Tibial nerve (tissue), 4 donors: ENCODE results near the gene NFATC3. TPM values are rescaled to one million over a fixed set of nuclear protein-coding genes. Genes with fewer than 3 reads are reported as not detected.
A peak's percentile ranks its signal among the peaks of the same experiment; 100 is the strongest.

Experiments used
- DNase-seq, 2 donors: peaks; one replicate each; pipeline ENCODE4 v3.0.0-alpha.2; 2019; ENCODE audit warnings: low spot score in 2 of 2
- H3K27ac ChIP-seq, 4 donors: fragments of 200-600 bp; sonication (generic) in 3 of 4; one replicate each; pipeline ENCODE4 v1.5.1; 2017 to 2019; ENCODE audit warnings: mild to moderate bottlenecking in 1 of 4
- H3K27me3 ChIP-seq, 2 donors: fragments of 200-600 bp; sonication (generic) in 1 of 2; one replicate each; pipeline versions ENCODE4 v1.5.1 to v1.6.0; 2017 to 2019
- H3K36me3 ChIP-seq, 3 donors: fragments of 200-600 bp; sonication (generic); one replicate each; pipeline ENCODE4 v1.5.1; 2018 to 2019
- H3K4me1 ChIP-seq, 4 donors: fragments of 200-600 bp; sonication (generic) in 3 of 4; one replicate each; pipeline ENCODE4 v1.5.1; 2017 to 2019
- H3K4me3 ChIP-seq, 4 donors: fragments of 200-600 bp; sonication (generic) in 3 of 4; one replicate each; pipeline ENCODE4 v1.5.1; 2017 to 2019; ENCODE audit warnings: mild to moderate bottlenecking in 1 of 4, moderate library complexity in 1 of 4
- H3K9me3 ChIP-seq, 4 donors: fragments of 200-600 bp; sonication (generic) in 3 of 4; one replicate each; pipeline ENCODE4 v1.5.1; 2017 to 2019
- EP300 ChIP-seq, 2 donors: sonication (generic); formaldehyde crosslinking; IDR thresholded peaks; one replicate each; pipeline ENCODE4 v1.6.1; 2017; ENCODE audit warnings: antibody characterized with exemption in 2 of 2, mild to moderate bottlenecking in 1 of 2
- POLR2A ChIP-seq, 2 donors: fragments of 450-650 bp; IDR thresholded peaks; one replicate each; pipeline ENCODE4 v1.6.1; 2017; ENCODE audit warnings: antibody characterized with exemption in 2 of 2, mild to moderate bottlenecking in 2 of 2, moderate library complexity in 2 of 2
- WGBS, 2 donors: methylation state at CpG; one replicate each; pipeline ENCODE4 v1.1.5; 2018; 5-methylcytosine and 5-hydroxymethylcytosine counted together
- total RNA-seq, 4 donors: library from RNA; depleted of rRNA; stranded (reverse); fragments of >200 nt; gene quantifications; one replicate each; pipeline ENCODE4 v1.1.0, GENCODE V29; 2016
- TF ChIP-seq, protein P1 (sequence below), 5 experiments: fragments of 200-600 bp in 3 of 5; fragments of 450-650 bp in 2 of 5; sonication (generic) in 3 of 5; IDR thresholded peaks; one replicate each; pipeline ENCODE4 v1.5.1; 2016 to 2019; ENCODE audit warnings: antibody characterized with exemption in 5 of 5, mild to moderate bottlenecking in 3 of 5, moderate library complexity in 2 of 5

Gene NFATC3
- 100 to 1,000 TPM in 2 of 4 donors, 10 to 100 TPM in 2; 81.4 to 105 (median 97.1) TPM for total RNA-seq

DNA sequence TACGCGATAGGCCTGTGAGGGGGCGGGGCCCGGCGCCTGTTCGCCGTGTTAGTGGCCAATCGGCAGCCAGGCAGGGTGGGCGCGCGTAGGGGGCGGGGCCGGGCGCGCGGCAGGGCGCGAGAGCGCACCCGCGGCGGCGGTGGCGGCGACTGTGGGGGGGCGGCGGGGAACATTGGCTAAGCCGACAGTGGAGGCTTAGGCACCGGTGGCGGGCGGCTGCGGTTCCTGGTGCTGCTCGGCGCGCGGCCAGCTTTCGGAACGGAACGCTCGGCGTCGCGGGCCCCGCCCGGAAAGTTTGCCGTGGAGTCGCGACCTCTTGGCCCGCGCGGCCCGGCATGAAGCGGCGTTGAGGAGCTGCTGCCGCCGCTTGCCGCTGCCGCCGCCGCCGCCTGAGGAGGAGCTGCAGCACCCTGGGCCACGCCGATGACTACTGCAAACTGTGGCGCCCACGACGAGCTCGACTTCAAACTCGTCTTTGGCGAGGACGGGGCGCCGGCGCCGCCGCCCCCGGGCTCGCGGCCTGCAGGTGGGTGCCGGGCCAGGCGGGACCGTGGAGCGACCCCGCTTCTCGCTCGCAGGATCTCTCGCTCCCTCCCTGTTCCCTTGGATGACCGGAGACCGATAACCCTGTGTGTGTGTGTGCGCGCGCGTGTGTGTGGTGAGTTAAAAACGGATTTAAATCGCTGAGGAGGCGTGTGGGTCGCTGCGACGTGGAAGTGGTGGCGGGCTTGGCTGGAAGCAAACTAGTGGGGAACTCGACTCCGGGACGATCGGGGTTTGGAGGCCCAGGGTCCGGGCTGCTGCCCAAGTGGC, at the start of gene NFATC3:
Gene NFATC3, plus strand, starts transcription at position 112 of the 813 bp plus-strand sequence. Its CDS starts 312 bp downstream, at position 424.
- H3K9me3 ChIP-seq: no peaks in the 10 kb centered on the region
- peak; percentile 94 to 97 for DNase-seq
- peak within 1 kb of the TSS; percentile 76 to 97 (median 92) for H3K4me3 ChIP-seq
- no peak for TF ChIP-seq EP300 (IDR thresholded peaks at IDR 0.05)
- TF ChIP-seq POLR2A (IDR thresholded peaks at IDR 0.05): peak; percentile 46 to 66
- TF ChIP-seq, protein P1, sequence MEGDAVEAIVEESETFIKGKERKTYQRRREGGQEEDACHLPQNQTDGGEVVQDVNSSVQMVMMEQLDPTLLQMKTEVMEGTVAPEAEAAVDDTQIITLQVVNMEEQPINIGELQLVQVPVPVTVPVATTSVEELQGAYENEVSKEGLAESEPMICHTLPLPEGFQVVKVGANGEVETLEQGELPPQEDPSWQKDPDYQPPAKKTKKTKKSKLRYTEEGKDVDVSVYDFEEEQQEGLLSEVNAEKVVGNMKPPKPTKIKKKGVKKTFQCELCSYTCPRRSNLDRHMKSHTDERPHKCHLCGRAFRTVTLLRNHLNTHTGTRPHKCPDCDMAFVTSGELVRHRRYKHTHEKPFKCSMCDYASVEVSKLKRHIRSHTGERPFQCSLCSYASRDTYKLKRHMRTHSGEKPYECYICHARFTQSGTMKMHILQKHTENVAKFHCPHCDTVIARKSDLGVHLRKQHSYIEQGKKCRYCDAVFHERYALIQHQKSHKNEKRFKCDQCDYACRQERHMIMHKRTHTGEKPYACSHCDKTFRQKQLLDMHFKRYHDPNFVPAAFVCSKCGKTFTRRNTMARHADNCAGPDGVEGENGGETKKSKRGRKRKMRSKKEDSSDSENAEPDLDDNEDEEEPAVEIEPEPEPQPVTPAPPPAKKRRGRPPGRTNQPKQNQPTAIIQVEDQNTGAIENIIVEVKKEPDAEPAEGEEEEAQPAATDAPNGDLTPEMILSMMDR (IDR thresholded peaks at IDR 0.05): peak in 1 of 5 experiments; percentile 30
- H3K36me3 ChIP-seq: no peaks in the 10 kb centered on the region
- H3K27ac ChIP-seq: peak within 1 kb of the TSS; percentile 98 to 100 (median 99)
- H3K4me1 ChIP-seq: peaks cover 0 to 79% (median 44%) of the 10 kb centered on the region in 4 donors
- 0% methylated on average over 35 to 48 of the region's 104 CpGs for WGBS, 2 donors
- no peaks in the 10 kb centered on the region for H3K27me3 ChIP-seq

DNA sequence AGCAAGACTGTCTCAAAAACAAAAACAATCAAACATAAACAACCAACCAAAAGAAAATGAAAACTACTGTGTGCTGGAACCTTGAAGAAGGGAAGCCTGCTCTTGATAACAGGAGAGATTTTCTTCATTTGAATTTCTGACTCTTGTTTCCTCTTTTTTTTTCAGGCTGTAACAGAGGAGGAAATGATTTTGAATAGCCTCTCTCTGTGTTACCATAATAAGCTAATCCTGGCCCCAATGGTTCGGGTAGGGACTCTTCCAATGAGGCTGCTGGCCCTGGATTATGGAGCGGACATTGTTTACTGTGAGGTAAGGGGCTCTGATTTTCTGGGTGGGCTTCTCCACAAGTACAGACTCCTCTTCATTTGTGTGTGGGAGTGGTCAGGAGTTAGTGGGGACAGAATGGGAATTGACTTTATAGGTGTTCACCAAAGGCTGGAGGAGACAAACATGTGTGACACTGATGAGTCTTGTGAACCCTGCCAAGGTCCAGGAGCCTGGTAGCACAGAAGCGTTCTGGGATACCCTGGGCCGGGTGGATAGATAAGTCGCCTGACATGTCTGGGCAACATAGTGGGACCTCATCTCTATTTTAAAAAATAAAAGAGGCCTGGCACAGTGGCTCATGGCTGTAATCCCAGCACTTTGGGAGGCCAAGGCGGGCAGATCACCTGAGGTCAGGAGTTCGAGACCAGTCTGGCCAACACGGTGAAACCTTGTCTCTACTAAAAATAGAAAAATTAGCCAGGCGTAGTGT, 47.2 kb upstream of the NFATC3 start:
- Histone ChIP-seq H3K4me1 (peaks cover 0 to 6% (median 0%) of the 10 kb centered on the region in 4 donors), H3K27me3 (no peaks in the 10 kb centered on the region), H3K36me3 (peaks cover 0 to 23% (median 0%) of the 10 kb centered on the region in 3 donors), H3K4me3 (peak overlapping the region in 1 of 4 donors; percentile 13), H3K9me3 (no peaks in the 10 kb centered on the region), H3K27ac (peak overlapping the region in 2 of 4 donors; percentile 20 to 33)
- DNase-seq: no peak
- 88 to 89% methylated on average over 9 of the region's 9 CpGs for WGBS, 2 donors
- TF ChIP-seq, protein P1 (IDR thresholded peaks at IDR 0.05): no peak
- TF ChIP-seq EP300 (IDR thresholded peaks at IDR 0.05) (no peak), POLR2A (IDR thresholded peaks at IDR 0.05) (no peak)

DNA sequence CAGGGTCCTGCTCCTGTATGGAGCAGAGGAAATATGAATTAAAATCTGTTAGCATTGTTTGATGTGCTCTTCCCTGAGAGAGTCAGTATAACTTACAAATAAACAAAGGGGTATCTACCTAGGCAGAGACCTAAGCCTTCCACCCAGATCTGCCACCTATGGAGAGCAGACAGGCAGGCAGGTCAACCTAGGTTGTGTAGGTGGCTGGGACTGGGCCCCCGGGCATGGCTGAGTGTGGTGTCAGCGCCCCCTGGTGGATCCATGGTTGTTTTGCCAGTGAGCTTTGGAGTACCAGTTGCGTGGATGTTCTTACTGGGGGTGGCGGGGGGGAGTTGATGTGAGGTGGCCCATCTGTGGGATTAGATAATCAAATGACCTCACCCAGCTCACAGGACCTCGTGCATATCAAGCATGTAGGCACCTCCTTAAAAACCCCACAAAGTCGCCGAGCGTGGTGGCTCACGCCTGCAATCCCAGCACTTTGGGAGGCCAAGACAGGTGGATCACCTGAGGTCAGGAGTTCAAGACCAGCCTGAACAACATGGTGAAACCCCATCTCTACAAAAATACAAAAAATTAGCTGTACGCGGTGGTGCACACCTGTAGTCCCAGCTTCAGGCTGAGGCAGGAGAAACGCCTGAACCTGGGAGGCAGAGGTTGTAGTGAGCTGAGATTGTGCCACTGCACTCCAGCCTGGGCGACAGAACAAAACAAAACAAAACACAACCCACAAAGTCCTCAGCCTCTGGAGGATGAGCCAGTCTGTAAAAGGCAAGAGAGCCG, 44.5 kb upstream of the NFATC3 start:
- 67 to 77% methylated on average over 11 to 14 of the region's 14 CpGs for WGBS, 2 donors
- Histone ChIP-seq H3K36me3 (peaks cover 0 to 27% (median 0%) of the 10 kb centered on the region in 3 donors), H3K4me3 (no peak overlapping the region), H3K9me3 (no peaks in the 10 kb centered on the region), H3K4me1 (peaks cover 0 to 6% (median 0%) of the 10 kb centered on the region in 4 donors), H3K27ac (peak overlapping the region in 1 of 4 donors; percentile 52), H3K27me3 (no peaks in the 10 kb centered on the region)
- TF ChIP-seq POLR2A (IDR thresholded peaks at IDR 0.05) (no peak), EP300 (IDR thresholded peaks at IDR 0.05) (peak in 1 of 2 donors; percentile 13)
- TF ChIP-seq, protein P1 (IDR thresholded peaks at IDR 0.05): peak; percentile 76 to 91 (median 86)
- peak; percentile 78 to 89 for DNase-seq

DNA sequence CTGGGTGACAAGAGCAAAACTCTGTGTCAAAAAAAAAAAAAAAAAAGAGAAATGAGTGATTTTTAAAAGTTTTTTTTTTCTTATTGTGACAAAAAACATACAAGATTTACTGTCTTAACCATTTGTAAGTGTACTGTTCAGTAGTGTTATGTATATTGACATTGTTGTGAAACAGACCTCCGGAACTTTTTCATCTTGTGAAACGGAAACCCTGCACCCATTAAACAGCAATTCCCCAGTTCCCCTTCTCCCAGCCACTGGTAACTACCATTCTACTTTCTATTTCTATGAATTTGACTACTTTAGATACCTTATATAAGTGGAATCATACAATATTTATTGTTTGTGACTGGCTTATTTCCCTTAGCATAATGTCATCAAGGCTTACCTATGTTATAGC, 43.4 kb upstream of the NFATC3 start:
- TF ChIP-seq EP300 (IDR thresholded peaks at IDR 0.05): no peak
- TF ChIP-seq POLR2A (IDR thresholded peaks at IDR 0.05): no peak
- TF ChIP-seq, protein P1 (IDR thresholded peaks at IDR 0.05): no peak
- Histone ChIP-seq H3K4me3 (no peak overlapping the region), H3K27ac (no peak overlapping the region), H3K4me1 (peaks cover 0 to 6% (median 0%) of the 10 kb centered on the region in 4 donors), H3K36me3 (peaks cover 0 to 30% (median 0%) of the 10 kb centered on the region in 3 donors), H3K9me3 (no peaks in the 10 kb centered on the region), H3K27me3 (no peaks in the 10 kb centered on the region)
- DNase-seq: no peak
- WGBS, 2 donors: 86 to 94% methylated on average over 2 of the region's 2 CpGs
